HG02642 (cell line): ENCODE measurements around the gene ZBTB20.

Experiments used
- ATAC-seq: cut with Tn5 transposase; IDR thresholded peaks from one replicate; pipeline ENCODE4 v1.9.1; 2021; ENCODE audit warnings: mild to moderate bottlenecking; ENCODE audit not compliant: unreplicated experiment, poor library complexity

Gene ZBTB20

DNA sequence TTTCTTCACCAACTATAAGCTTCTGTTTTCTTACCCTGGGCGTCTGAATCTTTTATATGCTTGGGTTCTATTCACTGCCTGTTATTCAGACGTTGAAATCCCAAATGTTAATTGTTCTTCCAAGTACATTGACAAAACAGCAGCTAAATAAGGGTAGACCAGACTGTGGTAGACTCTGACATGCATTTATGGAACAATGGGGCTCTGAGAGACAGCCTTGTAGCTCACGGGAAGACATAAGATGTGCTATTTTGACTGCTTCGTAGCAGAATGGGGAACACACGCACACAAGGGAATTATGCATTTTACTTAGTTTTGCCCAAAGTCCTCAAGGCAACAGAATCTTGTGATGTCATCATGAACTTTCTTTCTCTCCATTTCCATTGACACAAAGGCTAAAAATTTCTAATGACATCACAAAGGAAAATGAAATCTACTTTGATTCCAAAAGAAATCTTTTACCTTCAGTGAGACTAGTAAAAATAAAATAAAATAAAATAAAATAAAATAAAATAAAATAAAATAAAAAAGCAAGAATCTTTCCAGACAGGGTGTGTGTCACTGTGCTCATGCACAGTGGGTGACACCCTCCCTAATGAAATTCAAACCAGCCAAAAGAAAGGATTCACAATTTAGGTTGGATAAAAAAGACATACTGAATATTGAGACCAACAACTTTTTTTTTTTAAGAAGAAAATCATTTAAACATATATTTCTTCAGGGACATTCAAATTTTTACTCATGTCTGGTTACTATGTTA is 346.6 kb downstream of the ZBTB20 start:
- ATAC-seq: no peak

DNA sequence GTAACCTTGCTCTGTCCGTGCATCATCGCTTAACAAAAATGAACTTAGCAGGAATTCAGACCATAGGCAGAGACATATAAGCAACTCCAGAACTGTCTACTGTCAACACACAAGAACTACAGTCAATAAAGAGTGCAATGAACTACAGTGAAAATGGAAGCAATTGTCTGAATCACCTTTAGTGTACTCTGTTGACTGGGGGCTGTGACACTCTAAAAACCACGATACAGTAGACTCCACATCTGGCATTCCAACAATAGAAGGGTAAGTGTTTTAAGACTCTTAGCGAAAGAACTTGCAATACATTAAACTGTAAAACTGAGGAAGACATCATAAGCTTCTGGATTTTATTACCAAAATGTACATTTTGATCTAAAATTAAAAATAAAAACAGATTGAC is 347.3 kb downstream of the ZBTB20 start:
- ATAC-seq: no peak

DNA sequence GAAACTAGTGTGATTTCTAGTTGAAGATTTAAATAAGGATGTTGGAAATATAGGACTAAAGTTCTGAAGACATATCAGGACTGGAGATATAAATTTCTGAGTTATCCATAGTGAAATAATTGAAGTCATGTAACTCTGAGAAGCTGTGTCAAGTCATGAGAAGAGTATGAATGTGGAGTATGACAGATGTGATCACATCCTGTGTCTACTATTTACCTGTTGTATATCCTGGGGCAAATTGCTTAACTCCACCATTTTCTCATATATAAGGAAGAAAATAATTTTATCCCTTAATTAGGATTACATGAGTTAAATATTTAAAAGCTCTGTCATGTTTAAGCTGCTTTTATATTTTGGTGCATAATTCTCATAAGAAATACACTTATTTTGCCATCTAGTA is 350.3 kb downstream of the ZBTB20 start:
- no peak for ATAC-seq

DNA sequence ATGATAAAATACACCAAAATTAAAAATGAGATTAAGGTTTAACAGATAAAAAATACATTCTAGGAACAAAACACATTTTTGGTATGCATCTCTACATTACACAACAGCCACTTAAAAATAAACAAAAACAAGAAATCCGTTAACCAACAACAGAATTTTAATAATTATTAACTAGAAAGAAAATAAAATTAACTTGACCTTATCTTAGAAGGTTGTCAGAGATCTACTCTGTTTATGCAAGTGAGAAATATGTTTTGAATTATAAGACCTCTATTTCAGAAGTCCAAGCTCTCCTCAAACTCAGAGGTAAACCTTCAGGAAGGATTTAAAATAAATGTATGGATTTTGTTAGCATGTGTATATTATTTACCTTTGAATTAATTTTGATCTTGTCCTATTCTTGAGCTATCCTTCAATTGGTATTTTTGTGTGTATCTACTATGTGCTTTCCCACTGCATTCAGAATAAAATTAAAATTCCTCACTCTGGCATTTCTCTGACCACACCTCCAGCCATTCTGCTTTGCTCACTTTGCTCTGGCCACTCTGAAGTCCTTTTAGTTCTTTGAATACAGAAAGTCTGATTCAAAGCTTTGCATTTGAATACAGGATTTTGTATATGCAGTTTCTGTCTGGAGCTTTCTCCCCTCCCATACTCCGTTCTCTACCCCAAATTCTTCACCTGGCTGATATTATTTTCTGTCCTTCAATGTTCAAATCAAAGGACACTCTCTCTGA is 352.0 kb downstream of the ZBTB20 start:
- no peak for ATAC-seq

DNA sequence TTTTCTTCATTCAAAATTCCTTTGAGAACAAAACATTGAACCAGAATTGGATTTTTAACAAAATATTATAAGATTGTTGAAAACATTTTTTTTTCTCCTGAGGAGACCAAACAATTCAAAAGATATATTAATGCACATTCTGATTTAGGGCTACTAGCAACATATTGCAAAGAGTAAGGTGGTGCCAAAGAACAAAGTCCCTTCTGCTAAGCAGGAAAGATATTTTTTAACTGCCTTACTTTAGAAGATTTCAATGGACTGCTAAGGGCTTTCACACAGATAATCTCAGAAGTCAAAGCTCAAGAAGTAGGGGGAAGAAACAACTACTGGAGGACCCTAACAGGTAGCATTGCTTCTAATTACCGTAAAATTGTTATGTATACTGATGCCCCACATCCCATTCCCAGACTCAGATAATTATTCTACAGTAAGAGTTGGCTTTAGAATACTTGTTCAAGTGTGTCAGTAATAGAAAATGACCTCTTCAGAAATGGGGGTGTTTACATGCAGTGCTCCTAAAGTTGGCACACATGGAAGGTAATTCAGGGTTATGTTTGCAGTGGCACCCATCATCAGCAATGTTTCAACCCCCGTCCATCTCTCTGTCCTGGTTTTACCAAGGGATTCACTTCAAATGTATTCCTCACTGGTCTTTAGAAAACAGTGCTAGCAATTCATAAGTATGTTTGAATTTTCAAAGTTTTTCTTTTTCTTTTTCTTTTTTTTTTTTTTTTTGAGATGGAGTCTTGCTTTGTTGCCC is 354.7 kb downstream of the ZBTB20 start:
- no peak for ATAC-seq

DNA sequence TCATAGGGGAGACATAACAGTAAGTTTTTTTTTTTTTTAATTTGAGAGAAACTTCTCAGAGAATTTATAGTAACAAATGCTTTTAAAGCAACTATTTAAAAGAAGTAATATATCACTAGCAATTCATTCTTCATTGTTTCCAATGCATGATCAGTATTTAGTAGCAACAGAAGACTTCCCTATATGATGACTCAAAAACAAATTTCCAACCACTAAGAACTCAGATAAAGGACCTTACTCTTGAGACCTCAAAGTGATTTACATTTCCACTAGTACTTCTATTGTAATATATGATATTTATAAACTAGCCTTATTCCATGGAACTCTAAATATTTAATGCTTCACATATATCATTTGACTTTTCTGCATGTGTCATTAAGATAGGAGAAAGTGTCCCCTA is 356.3 kb downstream of the ZBTB20 start:
- no peak for ATAC-seq

DNA sequence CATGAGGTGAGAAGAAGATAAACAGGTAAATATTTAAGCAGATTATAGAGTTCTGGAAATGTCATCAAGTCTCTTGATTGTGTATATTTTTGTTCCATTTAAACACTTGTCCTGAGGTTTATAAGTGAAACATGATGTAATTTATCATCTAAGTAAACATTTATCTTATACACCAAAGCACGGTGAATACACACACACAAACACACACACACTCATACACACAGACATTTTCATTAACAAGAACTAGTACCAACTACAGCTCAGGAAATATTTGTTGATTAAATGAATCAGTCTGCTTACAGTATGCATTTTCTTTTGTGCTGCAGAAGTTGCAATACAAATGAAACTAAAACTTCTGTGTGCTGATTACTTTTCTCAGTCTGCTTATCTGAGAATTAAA is 357.3 kb downstream of the ZBTB20 start:
- ATAC-seq: no peak

DNA sequence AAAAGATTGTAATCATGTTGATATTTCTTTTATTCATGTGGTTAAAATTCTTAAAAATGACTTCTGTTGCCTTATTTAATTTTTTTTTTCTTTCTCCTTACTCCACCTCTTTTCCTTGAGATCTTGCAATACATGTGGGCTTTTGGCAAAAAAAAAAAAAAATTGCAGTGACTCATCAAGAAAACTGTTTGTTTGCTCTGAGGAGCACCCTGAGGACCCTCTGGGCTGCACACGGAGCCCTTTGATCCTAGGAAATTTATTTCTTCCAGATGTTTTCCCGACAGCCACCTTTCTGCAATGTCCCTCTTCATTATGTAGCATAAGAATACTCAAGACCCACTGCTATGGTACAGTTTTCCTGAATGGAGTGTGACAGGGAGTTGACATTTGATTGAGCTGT is 371.7 kb downstream of the ZBTB20 start:
- ATAC-seq: no peak

DNA sequence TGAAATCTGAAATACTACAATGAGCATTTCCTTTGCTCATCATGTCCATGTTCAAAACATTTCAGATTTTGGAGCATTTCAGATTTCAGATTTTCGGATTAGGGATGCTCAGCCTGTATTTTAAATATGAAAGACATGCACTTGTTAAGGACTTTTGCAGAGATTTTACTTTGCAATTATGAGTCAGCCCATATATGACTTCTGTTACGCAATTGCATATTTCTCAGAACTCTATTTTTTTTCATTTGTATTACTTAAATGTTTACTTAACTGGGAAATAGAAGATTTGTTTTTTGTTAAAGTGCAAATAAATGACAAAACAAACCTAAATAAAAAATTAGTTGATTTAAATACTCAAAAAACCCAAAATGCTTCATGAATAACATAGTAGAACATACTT is 376.2 kb downstream of the ZBTB20 start:
- no peak for ATAC-seq

DNA sequence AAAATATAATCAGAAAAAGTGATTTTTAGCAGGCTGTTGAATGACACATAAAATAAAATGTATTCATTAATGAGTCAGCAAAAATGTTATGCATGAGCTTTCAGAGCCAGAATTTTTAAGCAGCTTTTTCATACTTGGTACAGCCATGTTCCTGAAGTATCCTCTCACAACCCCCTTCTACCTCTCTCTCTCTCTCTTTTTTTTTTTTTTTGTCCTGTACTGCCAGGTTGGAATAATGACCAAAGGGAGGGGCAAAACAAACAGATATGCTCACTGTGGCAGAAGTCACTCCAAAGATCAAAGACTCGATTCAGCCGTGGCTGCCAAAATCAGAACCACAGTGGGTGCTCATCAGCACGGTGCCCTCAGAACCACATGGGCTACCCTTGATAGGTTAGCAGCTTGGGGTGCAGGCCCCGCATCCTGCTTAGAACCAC is 383.0 kb downstream of the ZBTB20 start:
- ATAC-seq: no peak

DNA sequence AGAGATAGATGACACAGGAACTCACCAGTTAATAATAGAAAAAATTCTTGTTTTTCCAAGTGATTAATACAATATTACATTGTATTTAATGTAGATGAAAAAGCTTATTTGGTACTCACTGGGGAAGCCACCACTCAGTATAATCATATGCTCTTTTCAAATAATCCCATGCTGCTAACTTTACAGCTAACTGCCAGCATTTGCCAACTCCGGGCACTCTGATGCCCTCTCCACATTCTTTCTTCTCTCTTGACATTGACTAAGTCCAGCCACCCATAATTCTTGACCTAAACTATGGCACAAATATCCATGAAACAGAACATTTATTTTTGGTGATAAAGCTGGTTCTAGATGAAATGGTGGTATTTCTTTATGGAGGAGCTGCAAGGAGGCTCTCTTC is 384.9 kb downstream of the ZBTB20 start:
- no peak for ATAC-seq

DNA sequence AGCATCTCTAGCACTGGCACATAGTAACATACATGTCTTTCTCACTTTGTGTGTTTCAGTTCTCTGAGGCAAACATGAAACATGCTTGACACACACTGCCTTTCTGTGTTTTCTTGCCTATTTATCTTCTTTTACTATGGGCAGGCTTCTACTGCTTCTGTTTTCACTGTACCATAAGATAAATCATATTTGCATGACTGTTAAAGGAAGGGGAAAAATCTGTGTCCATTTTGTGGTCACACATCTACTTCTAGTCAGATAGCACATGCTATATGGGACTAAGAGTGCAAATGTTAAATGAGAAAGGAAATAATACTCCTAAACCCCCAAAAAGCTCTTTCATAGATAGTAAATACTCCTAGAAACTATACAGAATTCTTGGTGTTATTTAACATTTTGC is 386.4 kb downstream of the ZBTB20 start:
- peak; percentile 36 for ATAC-seq

DNA sequence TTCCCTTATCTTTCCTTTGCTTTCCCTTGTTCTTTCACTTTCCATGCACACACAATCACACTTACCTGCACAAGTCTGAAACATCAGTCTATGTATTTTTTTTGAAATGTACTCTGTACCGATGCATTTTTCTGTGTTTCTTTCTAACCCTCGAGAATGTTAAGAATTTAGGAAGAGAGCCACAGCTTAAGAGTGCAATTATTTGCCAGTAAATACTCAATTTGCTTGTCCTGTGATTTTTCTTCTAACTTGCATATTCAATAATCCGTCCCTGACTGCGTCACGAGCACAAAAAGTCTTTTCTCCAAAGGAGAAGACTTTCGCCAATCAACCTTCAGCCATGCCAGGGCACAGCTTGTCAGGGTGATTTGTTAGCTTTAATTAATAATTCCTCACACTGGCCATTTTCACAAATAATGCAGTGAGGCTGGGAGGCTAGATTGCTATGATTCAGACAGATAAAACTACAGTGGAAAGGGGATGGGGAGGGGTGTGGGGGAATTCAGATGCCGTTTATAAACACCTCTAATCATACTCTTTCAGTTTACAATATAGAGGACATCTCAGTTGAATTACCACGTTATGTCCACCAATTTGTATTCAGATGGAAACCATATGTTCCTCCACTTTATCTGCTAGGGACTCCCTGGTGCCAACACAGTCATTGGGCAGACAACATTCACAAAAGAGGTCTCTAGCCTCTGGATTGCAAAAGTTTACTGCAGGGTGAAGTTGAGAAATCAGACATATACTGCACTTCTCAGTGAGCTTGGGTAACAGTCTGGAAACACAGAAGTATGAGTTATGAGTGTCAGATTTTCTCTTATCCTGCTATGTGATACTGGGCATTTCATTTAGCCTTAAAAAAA is 388.0 kb downstream of the ZBTB20 start:
- no peak for ATAC-seq

DNA sequence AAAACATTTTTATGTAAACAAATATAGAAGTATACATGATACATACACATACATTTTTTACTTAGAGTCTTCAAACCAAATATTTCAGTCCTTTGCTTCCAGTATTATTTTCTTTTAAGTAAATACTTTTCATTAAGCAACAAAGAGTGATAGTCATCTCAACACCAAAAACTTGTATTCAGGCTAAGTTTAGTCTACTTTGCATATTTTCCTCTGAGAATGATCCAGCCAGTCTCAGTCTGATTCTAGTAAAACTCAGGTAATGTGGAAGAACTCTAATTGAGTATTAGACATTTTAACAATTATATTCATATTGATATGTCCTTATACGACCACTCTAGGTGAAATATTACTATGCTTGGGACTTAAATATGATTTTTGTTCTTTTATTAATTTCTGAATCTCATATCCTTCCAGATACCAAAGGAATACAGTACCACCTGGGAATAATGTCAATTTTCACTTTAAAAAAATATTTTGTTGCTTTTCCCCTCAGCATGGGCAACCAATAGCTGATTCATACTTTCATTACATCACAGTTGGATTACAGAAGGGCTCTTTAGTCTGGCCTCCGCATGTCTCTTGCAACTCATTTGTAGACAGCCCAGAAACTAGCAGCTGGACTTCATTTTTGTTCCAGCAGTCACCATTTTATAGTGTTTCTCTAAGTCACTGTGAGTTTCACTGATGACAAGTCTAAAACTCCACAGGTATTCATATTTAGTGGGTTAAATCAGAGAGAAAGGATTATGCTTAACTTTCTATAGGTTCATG is 390.4 kb downstream of the ZBTB20 start:
- peak; percentile 79 for ATAC-seq

DNA sequence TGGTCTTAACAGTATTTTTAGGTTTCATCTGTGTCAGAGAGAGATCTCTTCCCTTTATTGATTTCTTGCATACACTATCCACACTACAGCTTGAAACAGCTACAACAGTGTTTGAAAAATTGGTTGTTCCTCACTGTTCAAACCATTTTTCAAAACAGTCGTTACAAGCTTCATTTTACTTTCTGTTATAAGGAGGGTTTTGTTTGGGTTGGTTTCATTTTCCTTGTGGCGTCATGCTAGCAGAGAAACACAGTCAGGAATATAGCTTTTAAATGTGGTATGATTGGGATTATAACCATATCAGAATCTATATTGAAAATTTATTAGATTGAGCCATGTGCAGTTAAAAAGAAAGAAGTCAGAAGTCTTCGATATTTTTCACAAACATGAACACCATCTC is 400.6 kb downstream of the ZBTB20 start:
- no peak for ATAC-seq

DNA sequence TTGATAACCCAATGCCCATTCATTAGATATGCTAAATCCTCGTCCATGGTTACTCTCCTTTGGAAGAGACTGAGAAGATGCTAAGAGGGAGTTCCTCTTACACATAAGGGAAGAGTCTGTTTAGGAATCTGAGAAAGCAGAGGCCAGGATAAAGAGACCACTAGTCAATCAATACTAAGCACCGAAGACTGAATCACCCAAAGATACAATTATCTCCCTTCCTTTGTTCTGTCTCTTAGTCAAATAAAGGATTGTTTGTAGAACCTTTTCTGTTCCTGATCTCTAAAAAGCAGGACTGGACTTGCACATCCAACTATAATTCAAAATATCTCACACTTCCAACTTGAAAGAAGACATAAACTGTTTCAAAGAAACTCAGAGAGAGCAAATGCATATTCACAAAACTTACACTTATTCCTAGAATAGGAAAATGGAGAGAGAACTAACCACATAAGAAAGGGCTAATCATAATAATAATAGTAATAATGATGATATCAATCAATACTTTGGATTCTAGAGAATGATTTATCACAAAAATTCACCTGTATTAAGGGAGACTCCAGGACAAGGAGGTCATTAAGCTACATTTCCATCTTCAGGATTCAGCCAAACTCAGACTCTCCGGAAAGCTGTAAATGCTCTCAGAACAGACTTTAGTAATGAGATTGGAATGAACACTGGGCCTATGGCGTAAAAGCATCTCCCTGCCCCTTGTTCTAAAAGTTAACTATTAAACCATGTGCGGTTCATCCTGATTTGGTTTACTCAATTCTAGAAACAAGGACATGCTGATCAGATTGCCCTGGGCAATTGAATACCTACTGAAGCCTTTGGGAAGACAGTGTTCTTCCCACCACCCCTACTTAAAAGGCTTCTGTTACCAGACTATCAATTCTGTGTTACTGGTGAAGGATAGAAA is 401.5 kb downstream of the ZBTB20 start:
- no peak for ATAC-seq

DNA sequence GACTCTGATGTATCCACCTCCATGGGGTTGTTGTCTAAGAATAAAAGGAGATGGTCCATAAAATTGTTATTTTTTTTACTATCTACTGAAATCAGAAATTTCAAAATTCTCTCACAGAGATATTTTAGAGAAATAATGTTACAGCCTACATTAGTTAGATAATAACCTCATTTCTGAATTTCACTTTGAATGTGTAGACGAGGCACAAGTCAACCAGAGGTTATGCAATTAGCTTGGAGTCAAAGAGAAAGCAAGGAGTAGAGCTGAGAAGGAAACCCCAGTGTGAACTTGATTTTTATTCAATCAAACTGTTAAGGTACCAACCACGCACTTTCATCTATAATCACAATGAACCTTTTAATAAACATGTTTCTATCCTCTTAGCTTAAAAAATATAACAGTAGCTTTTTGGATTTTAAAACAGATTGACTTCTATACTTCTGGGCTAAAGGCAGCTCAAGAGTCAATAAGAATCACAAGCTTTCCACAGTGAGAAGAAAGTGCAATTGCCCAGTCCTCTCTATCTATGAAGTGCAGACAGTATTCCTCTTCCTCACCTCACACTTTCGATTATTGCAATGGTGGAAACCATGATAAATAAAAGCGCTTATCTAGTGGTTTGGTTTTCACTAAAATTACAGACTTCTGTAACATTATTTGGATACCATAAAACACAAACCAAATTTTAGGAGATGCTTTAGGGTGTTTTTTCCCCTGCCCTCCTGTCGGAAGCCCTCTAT is 403.2 kb downstream of the ZBTB20 start:
- no peak for ATAC-seq

DNA sequence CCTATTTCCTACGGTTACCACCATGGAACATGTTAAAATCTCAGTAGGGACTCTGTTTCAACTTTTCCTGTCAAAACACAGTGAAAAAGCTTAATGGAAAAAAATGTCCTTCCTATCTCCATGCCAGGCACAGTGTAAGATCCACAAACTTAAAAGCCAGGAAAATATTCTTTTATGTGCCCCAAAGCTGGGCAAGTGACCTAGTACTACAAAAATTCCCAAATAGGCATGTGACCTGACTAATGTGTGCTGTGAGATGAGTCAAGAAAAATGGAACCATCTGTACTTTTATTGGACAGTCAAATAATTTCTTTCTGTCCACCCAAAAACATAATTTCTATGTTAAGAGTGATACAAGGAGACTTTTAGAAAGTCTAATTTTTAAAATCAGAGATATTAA is 406.0 kb downstream of the ZBTB20 start:
- ATAC-seq: no peak
